Activated B cell treated with CpG ODN at 0.5 μM for 24 hours (primary cell): Measurements from ENCODE around the gene FER. TPM values are rescaled to one million over a fixed set of nuclear protein-coding genes. Genes with fewer than 3 reads are reported as not detected.

Experiments used
- ATAC-seq: fragments of 200-7000 bp; cut with Tn5 transposase; one replicate; pipeline ENCODE4 v1.10.0; 2021; ENCODE audit warnings: low read depth, mild to moderate bottlenecking, moderate library complexity
- CTCF ChIA-PET: fragments of 350-600 bp; sonication (Branson Sonifier 250); formaldehyde crosslinking; loops from one replicate; lab custom pipeline; 2021; ENCODE audit warnings: antibody characterized with exemption; lab: Charles Lee
- POLR2A ChIA-PET: fragments of 350-600 bp; sonication (Branson Sonifier 250); formaldehyde crosslinking; loops from one replicate; lab custom pipeline; 2021; ENCODE audit warnings: antibody characterized with exemption; lab: Charles Lee
- DNase-seq: peaks from one replicate; pipeline ENCODE4 v3.0.0; 2022
- H3K27ac Mint-ChIP-seq: one replicate; pipeline ENCODE4 v1.8.0; 2020; ENCODE audit warnings: mixed read lengths
- H3K27me3 Mint-ChIP-seq: one replicate; pipeline ENCODE4 v1.8.0; 2021; ENCODE audit warnings: mixed read lengths
- H3K36me3 Mint-ChIP-seq: one replicate; pipeline ENCODE4 v1.8.0; 2021; ENCODE audit warnings: low read depth, mixed read lengths
- H3K4me1 Mint-ChIP-seq: one replicate; pipeline ENCODE4 v1.8.0; 2021; ENCODE audit warnings: mixed read lengths
- H3K4me3 Mint-ChIP-seq: one replicate; pipeline ENCODE4 v1.8.0; 2020; ENCODE audit warnings: mild to moderate bottlenecking, mixed read lengths
- H3K9me3 Mint-ChIP-seq: one replicate; pipeline ENCODE4 v1.8.0; 2020; ENCODE audit warnings: mixed read lengths
- intact Hi-C: fragments of 100-400 bp; cut with micrococcal nuclease; formaldehyde crosslinking; loops from one replicate; pipeline ENCODE4 v1.15.1; 2024
- total RNA-seq: library from RNA; stranded (reverse); gene quantifications from 2 replicates; pipeline ENCODE4 v1.2.3, GENCODE V29; 2022
- TF ChIP-seq, protein P1 (sequence below): fragments of 200-600 bp; IDR thresholded peaks from one replicate; pipeline ENCODE4 v1.8.0; 2022; ENCODE audit warnings: antibody characterized with exemption, mild to moderate bottlenecking

Gene FER
- total RNA-seq, 1 donor from 2014 or later, result 17.3 TPM

GRCh38 chr5:108707141-108707540, 40.6 kb upstream of the FER start:
- H3K9me3 Mint-ChIP-seq, result no peaks in the 10 kb centered on the region
- CTCF ChIA-PET, result no interaction called here
- no peaks in the 10 kb centered on the region for H3K4me1 Mint-ChIP-seq
- TF ChIP-seq, protein P1, sequence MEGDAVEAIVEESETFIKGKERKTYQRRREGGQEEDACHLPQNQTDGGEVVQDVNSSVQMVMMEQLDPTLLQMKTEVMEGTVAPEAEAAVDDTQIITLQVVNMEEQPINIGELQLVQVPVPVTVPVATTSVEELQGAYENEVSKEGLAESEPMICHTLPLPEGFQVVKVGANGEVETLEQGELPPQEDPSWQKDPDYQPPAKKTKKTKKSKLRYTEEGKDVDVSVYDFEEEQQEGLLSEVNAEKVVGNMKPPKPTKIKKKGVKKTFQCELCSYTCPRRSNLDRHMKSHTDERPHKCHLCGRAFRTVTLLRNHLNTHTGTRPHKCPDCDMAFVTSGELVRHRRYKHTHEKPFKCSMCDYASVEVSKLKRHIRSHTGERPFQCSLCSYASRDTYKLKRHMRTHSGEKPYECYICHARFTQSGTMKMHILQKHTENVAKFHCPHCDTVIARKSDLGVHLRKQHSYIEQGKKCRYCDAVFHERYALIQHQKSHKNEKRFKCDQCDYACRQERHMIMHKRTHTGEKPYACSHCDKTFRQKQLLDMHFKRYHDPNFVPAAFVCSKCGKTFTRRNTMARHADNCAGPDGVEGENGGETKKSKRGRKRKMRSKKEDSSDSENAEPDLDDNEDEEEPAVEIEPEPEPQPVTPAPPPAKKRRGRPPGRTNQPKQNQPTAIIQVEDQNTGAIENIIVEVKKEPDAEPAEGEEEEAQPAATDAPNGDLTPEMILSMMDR, result no peak
- H3K36me3 Mint-ChIP-seq, result no peaks in the 10 kb centered on the region
- ATAC-seq, result no peak
- no peak overlapping the region for H3K27ac Mint-ChIP-seq
- DNase-seq, result no peak
- H3K27me3 Mint-ChIP-seq, result no peaks in the 10 kb centered on the region
- intact Hi-C loops, result no loop called here
- POLR2A ChIA-PET, result no interaction called here
- H3K4me3 Mint-ChIP-seq, result no peak overlapping the region

DNA sequence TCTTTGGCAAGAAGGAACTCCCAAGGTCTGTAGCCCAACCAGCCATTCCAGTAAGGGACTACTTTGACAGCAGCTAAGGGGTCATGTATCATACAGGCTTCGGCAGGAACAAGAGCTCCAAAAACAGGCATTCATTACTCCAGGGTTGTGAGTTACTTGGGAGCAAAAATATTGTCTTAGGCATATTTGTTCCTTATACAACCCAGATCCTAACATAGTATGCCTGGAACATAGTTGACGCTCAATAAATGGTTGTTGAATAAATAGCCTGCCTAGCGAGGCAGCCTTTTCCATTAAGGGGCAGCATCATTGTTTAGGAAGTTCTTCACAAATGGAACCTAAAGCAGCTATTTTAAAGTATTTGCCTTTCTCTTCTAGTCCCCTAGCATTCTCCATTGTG, 35.8 kb upstream of the FER start:
- Mint-ChIP-seq H3K36me3 (no peaks in the 10 kb centered on the region), H3K4me1 (no peaks in the 10 kb centered on the region), H3K27ac (no peak overlapping the region), H3K9me3 (no peaks in the 10 kb centered on the region), H3K27me3 (no peaks in the 10 kb centered on the region), H3K4me3 (no peak overlapping the region)
- no peak for ATAC-seq
- ChIA-PET POLR2A (interaction anchor here (1.7 kb wide), 1 partner anchor 15 kb away, joined by 4 read pairs; no protein-coding TSS in a partner anchor), CTCF (no interaction called here)
- no peak for DNase-seq
- TF ChIP-seq, protein P1, result no peak
- intact Hi-C loops, result no loop called here

DNA sequence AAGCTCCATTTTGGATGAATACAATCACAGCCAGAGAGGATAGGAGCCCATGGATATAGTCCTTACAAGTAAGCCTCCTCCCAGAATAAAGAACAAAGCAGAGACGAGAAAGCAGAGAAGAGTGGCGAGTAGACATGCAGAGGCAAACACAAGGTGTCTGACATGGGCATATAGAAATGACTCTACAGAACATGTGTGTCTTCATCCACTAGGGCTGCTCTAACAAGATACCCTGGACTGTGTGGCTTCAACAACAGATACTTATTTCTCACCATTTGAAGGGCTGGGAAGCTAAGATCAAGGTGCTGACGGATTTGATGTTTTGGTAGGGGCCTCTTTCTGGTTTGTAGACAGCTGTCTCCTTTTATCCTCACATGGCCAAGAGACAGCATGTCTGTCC, 32.3 kb upstream of the FER start:
- no peak for ATAC-seq
- TF ChIP-seq, protein P1, result no peak
- DNase-seq, result no peak
- H3K4me3 Mint-ChIP-seq, result no peak overlapping the region
- no peaks in the 10 kb centered on the region for H3K9me3 Mint-ChIP-seq
- CTCF ChIA-PET, result no interaction called here
- no peaks in the 10 kb centered on the region for H3K27me3 Mint-ChIP-seq
- no peaks in the 10 kb centered on the region for H3K4me1 Mint-ChIP-seq
- H3K36me3 Mint-ChIP-seq, result no peaks in the 10 kb centered on the region
- intact Hi-C loops, result no loop called here
- no peak overlapping the region for H3K27ac Mint-ChIP-seq
- POLR2A ChIA-PET, result no interaction called here

GRCh38 chr5:108720391-108720790, 27.3 kb upstream of the FER start:
- Mint-ChIP-seq H3K4me3 (no peak overlapping the region), H3K4me1 (peaks cover 4% of the 10 kb centered on the region), H3K27ac (no peak overlapping the region), H3K27me3 (no peaks in the 10 kb centered on the region), H3K36me3 (no peaks in the 10 kb centered on the region), H3K9me3 (no peaks in the 10 kb centered on the region)
- TF ChIP-seq, protein P1, result no peak
- intact Hi-C loops, result no loop called here
- CTCF ChIA-PET, result no interaction called here
- POLR2A ChIA-PET, result no interaction called here
- ATAC-seq (peak; percentile 57), DNase-seq (no peak)

GRCh38 chr5:108726446-108727235, 21.1 kb upstream of the FER start:
- TF ChIP-seq, protein P1, result no peak

More at GRCh38 chr5:108726446-108727235, 21.1 kb upstream of the FER start:
- Mint-ChIP-seq H3K4me3 (peak overlapping the region; percentile 85), H3K4me1 (peaks cover 48% of the 10 kb centered on the region), H3K27me3 (no peaks in the 10 kb centered on the region), H3K27ac (peak overlapping the region; percentile 96), H3K36me3 (peaks cover 5% of the 10 kb centered on the region), H3K9me3 (no peaks in the 10 kb centered on the region)
- no peak for ATAC-seq
- ChIA-PET POLR2A (interaction anchor here (0.7 to 4.8 kb wide), 5 partner anchors 14 to 683 kb away, joined by 3 to 71 read pairs (median 15); partner anchors contain the start of genes FBXL17, FER and PJA2), CTCF (interaction anchor here (0.6 kb wide), 1 partner anchor 15 kb away, joined by 3 read pairs; no protein-coding TSS in a partner anchor)
- no peak for DNase-seq
- intact Hi-C loops, result loop anchor here (1.0 to 5.0 kb wide), 4 partner anchors 186 to 1646 kb away; partner anchors contain the start of gene FBXL17
